OCI-LY1 (cell line): ENCODE results near the gene HHEX.

Source experiments
- H2AFZ ChIP-seq: fragments of 200-600 bp; sonication (generic), shearing (Covaris generic); 2 replicates; pipeline ENCODE4 v1.6.0; 2014; ENCODE audit warnings: antibody characterized with exemption, mild to moderate bottlenecking, low read length
- H3F3A ChIP-seq: fragments of 200-600 bp; sonication (generic), shearing (Covaris generic); 2 replicates; pipeline ENCODE4 v1.6.0; 2014; ENCODE audit warnings: mild to moderate bottlenecking, antibody characterized with exemption, low read length, moderate library complexity; ENCODE audit not compliant: insufficient read depth
- H3K27ac ChIP-seq: fragments of 200-600 bp; sonication (generic); 2 replicates; pipeline ENCODE4 v1.5.1; 2014; ENCODE audit warnings: low read length, mixed run types, mild to moderate bottlenecking, low read depth; ENCODE audit not compliant: poor library complexity, severe bottlenecking
- H3K27me3 ChIP-seq: fragments of 200-600 bp; sonication (generic); 2 replicates; pipeline ENCODE4 v1.6.0; 2014; ENCODE audit warnings: antibody characterized with exemption, mild to moderate bottlenecking, low read length, moderate library complexity; ENCODE audit not compliant: insufficient read depth
- H3K36me3 ChIP-seq: fragments of 200-600 bp; sonication (generic); 2 replicates; pipeline ENCODE4 v1.6.1; 2014; ENCODE audit warnings: mild to moderate bottlenecking, antibody characterized with exemption, low read length, moderate library complexity, mixed read lengths; ENCODE audit not compliant: insufficient read depth
- H3K4me1 ChIP-seq: fragments of 200-600 bp; sonication (generic); 2 replicates; pipeline ENCODE4 v1.5.1; 2014; ENCODE audit warnings: mild to moderate bottlenecking, low read length, moderate library complexity; ENCODE audit not compliant: insufficient read depth, severe bottlenecking
- H3K4me2 ChIP-seq: fragments of 200-600 bp; sonication (generic), shearing (Covaris generic); 2 replicates; pipeline ENCODE4 v1.6.1; 2014; ENCODE audit warnings: low read length
- H3K4me3 ChIP-seq: fragments of 200-600 bp; sonication (generic); 2 replicates; pipeline ENCODE4 v1.5.1; 2014; ENCODE audit warnings: low read length, low read depth, mild to moderate bottlenecking, mixed read lengths; ENCODE audit not compliant: poor library complexity, severe bottlenecking
- H3K79me2 ChIP-seq: fragments of 200-600 bp; shearing (Covaris generic); 2 replicates; pipeline ENCODE4 v1.6.1; 2016; ENCODE audit warnings: mixed run types, low read length, mixed read lengths; ENCODE audit not compliant: insufficient read depth
- H3K9ac ChIP-seq: fragments of 200-600 bp; sonication (generic), shearing (Covaris generic); 2 replicates; pipeline ENCODE4 v1.6.1; 2014; ENCODE audit warnings: mild to moderate bottlenecking, low read length, mixed read lengths
- H3K9me2 ChIP-seq: fragments of 200-600 bp; sonication (generic), shearing (Covaris generic); 2 replicates; pipeline ENCODE4 v1.6.1; 2014; ENCODE audit warnings: low read depth, mild to moderate bottlenecking, low read length, mixed read lengths
- H3K9me3 ChIP-seq: fragments of 200-600 bp; shearing (Covaris generic); 2 replicates; pipeline ENCODE4 v1.6.1; 2014; ENCODE audit warnings: low read length, mixed read lengths
- H4K20me1 ChIP-seq: fragments of 200-600 bp; sonication (generic), shearing (Covaris generic); 2 replicates; pipeline ENCODE4 v1.6.0; 2016; ENCODE audit warnings: mild to moderate bottlenecking, low read length; ENCODE audit not compliant: insufficient read depth
- EZH2 ChIP-seq: fragments of 200-600 bp; sonication (generic), shearing (Covaris generic); IDR thresholded peaks from 2 replicates; pipeline ENCODE4 v1.8.0; 2017; ENCODE audit warnings: borderline replicate concordance, mixed run types, mild to moderate bottlenecking, antibody characterized with exemption, low read length, moderate library complexity, mixed read lengths
- TF ChIP-seq, protein P1 (sequence below): fragments of 200-600 bp; sonication (generic), shearing (Covaris generic); IDR thresholded peaks from 2 replicates; pipeline ENCODE4 v1.5.1; 2017; ENCODE audit warnings: mild to moderate bottlenecking, antibody characterized with exemption, low read length, moderate library complexity, mixed read lengths

HHEX gene

GRCh38 chr10:92712016-92712889 lies 22.5 kb downstream of the HHEX start:
- Histone ChIP-seq H3K9ac (no peak overlapping the region), H3K9me3 (no peaks in the 10 kb centered on the region), H3K9me2 (no peaks in the 10 kb centered on the region), H3K27ac (no peak overlapping the region), H3K4me1 (no peaks in the 10 kb centered on the region), H4K20me1 (no peaks in the 10 kb centered on the region), H3K4me2 (no peak overlapping the region), H3K4me3 (no peak overlapping the region), H3K27me3 (no peaks in the 10 kb centered on the region), H2AFZ (no peak overlapping the region), H3K36me3 (no peaks in the 10 kb centered on the region; the same call in 1 of the 2 replicates), H3F3A (no peaks in the 10 kb centered on the region), H3K79me2 (no peaks in the 10 kb centered on the region)
- TF ChIP-seq, protein P1, sequence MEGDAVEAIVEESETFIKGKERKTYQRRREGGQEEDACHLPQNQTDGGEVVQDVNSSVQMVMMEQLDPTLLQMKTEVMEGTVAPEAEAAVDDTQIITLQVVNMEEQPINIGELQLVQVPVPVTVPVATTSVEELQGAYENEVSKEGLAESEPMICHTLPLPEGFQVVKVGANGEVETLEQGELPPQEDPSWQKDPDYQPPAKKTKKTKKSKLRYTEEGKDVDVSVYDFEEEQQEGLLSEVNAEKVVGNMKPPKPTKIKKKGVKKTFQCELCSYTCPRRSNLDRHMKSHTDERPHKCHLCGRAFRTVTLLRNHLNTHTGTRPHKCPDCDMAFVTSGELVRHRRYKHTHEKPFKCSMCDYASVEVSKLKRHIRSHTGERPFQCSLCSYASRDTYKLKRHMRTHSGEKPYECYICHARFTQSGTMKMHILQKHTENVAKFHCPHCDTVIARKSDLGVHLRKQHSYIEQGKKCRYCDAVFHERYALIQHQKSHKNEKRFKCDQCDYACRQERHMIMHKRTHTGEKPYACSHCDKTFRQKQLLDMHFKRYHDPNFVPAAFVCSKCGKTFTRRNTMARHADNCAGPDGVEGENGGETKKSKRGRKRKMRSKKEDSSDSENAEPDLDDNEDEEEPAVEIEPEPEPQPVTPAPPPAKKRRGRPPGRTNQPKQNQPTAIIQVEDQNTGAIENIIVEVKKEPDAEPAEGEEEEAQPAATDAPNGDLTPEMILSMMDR = no peak
- TF ChIP-seq EZH2 = no peak

GRCh38 chr10:92714152-92714845 lies 24.5 kb downstream of the HHEX start:
- H3K4me1 ChIP-seq = no peaks in the 10 kb centered on the region
- TF ChIP-seq, protein P1 = no peak
- TF ChIP-seq EZH2 = no peak

GRCh38 chr10:92714872-92715271 lies 25.1 kb downstream of the HHEX start:
- Histone ChIP-seq H3F3A (no peaks in the 10 kb centered on the region), H3K27me3 (no peaks in the 10 kb centered on the region), H3K36me3 (no peaks in the 10 kb centered on the region; the same call in 1 of the 2 replicates), H4K20me1 (no peaks in the 10 kb centered on the region), H2AFZ (no peak overlapping the region), H3K4me2 (no peak overlapping the region), H3K27ac (no peak overlapping the region), H3K79me2 (no peaks in the 10 kb centered on the region), H3K4me3 (no peak overlapping the region), H3K9ac (no peak overlapping the region), H3K9me3 (no peaks in the 10 kb centered on the region), H3K4me1 (no peaks in the 10 kb centered on the region), H3K9me2 (no peaks in the 10 kb centered on the region)
- TF ChIP-seq, protein P1 = no peak
- TF ChIP-seq EZH2 = no peak

More at GRCh38 chr10:92714152-92714845, 24.5 kb downstream of the HHEX start:
- Histone ChIP-seq H3K9me3 (no peaks in the 10 kb centered on the region), H3K27me3 (no peaks in the 10 kb centered on the region), H3K4me2 (no peak overlapping the region), H3K27ac (no peak overlapping the region), H4K20me1 (no peaks in the 10 kb centered on the region), H3K9me2 (no peaks in the 10 kb centered on the region), H2AFZ (no peak overlapping the region), H3K9ac (no peak overlapping the region), H3F3A (no peaks in the 10 kb centered on the region), H3K36me3 (no peaks in the 10 kb centered on the region; the same call in 1 of the 2 replicates), H3K4me3 (no peak overlapping the region), H3K79me2 (no peaks in the 10 kb centered on the region)
